IMR-90 (cell line): Measurements from ENCODE around the gene NEK11.

Experiments used
- BHLHE40 ChIP-seq: fragments of 150-350 bp; IDR thresholded peaks from 2 replicates; pipeline ENCODE4 v1.6.1; 2016; ENCODE audit warnings: mild to moderate bottlenecking, low read depth, low read length
- CEBPB ChIP-seq: IDR thresholded peaks from 2 replicates; pipeline ENCODE4 v1.6.1; 2012; ENCODE audit warnings: low read depth, low read length, improper control_type of control experiment
- CTCF ChIP-seq: conservative IDR thresholded peaks from 2 replicates; pipeline ENCODE4 v1.5.1; 2012; ENCODE audit warnings: mild to moderate bottlenecking, low read depth, low read length, improper control_type of control experiment
- ELK1 ChIP-seq: fragments of 150-350 bp; IDR thresholded peaks from 2 replicates; pipeline ENCODE4 v1.6.1; 2016; ENCODE audit warnings: low read depth, mild to moderate bottlenecking, low read length, moderate library complexity, borderline replicate concordance
- MAFK ChIP-seq: IDR thresholded peaks from 2 replicates; pipeline ENCODE4 v1.6.1; 2012; ENCODE audit warnings: low read depth, low read length, improper control_type of control experiment
- POLR2A ChIP-seq: IDR thresholded peaks from 2 replicates; pipeline ENCODE4 v1.6.1; 2012; ENCODE audit warnings: mild to moderate bottlenecking, low read depth, low read length
- RAD21 ChIP-seq: IDR thresholded peaks from 2 replicates; pipeline ENCODE4 v1.6.1; 2012; ENCODE audit warnings: low read length, improper control_type of control experiment
- RFX5 ChIP-seq: IDR thresholded peaks from 2 replicates; pipeline ENCODE4 v1.8.0; 2012; ENCODE audit warnings: low read depth, mild to moderate bottlenecking, low read length, moderate library complexity
- SMC3 ChIP-seq: fragments of 150-350 bp; IDR thresholded peaks from 2 replicates; pipeline ENCODE4 v1.6.1; 2016; ENCODE audit warnings: low read depth, mild to moderate bottlenecking, antibody characterized with exemption, low read length, moderate library complexity

- TF ChIP-seq CEBPB (no peak), CTCF (no peak), BHLHE40 (no peak), POLR2A (no peak), RAD21 (no peak), ELK1 (no peak), RFX5 (no peak), SMC3 (no peak), MAFK (no peak)
Observed at GRCh38 chr3:131001071-131001470, 25.6 kb upstream of the NEK11 start.
